ENCODE data around the gene ZIC5.
A peak's percentile ranks its signal among the peaks of the same experiment; 100 is the strongest.

ZIC5 gene

GRCh38 chr13:99985241-99985874 is 13.8 kb upstream of the ZIC5 start:
- H3K4me1 ChIP-seq (ENCODE audit: control insufficient read depth, insufficient read depth, low read length) = peaks cover 3% of the 10 kb centered on the region
- peaks cover 80% of the 10 kb centered on the region for H3K27me3 ChIP-seq (ENCODE audit: control insufficient read depth, insufficient read depth, low read length)

GRCh38 chr13:99984461-99985240 is 13.1 kb upstream of the ZIC5 start:
- Histone ChIP-seq H3K4me2 (ENCODE audit: low read length) (no peak overlapping the region), H3K9ac (ENCODE audit: low read depth, low read length) (no peak overlapping the region), H3K4me1 (ENCODE audit: control insufficient read depth, insufficient read depth, low read length) (peaks cover 9% of the 10 kb centered on the region), H3K36me3 (ENCODE audit: insufficient read depth, low read length) (no peaks in the 10 kb centered on the region), H3K4me3 (ENCODE audit: low read length) (no peak overlapping the region), H3K9me3 (replicated peaks; ENCODE audit: low read length) (no peaks in the 10 kb centered on the region), H3K27me3 (ENCODE audit: control insufficient read depth, insufficient read depth, low read length) (peaks cover 80% of the 10 kb centered on the region)

More at GRCh38 chr13:99985241-99985874, 13.8 kb upstream of the ZIC5 start:
- Histone ChIP-seq H3K9me3 (replicated peaks; ENCODE audit: low read length) (no peaks in the 10 kb centered on the region), H3K36me3 (ENCODE audit: insufficient read depth, low read length) (no peaks in the 10 kb centered on the region), H3K9ac (ENCODE audit: low read depth, low read length) (no peak overlapping the region), H3K4me2 (ENCODE audit: low read length) (no peak overlapping the region), H3K4me3 (ENCODE audit: low read length) (no peak overlapping the region)

- H3K27me3 ChIP-seq (ENCODE audit: control insufficient read depth, insufficient read depth, low read length) = peaks cover 80% of the 10 kb centered on the region
- no peaks in the 10 kb centered on the region for H3K9me3 ChIP-seq (replicated peaks; ENCODE audit: low read length)
Measured at GRCh38 chr13:99983499-99984401, 12.2 kb upstream of the ZIC5 start.

GRCh38 chr13:99982731-99983498 is 11.3 kb upstream of the ZIC5 start:
- H3K27me3 ChIP-seq (ENCODE audit: control insufficient read depth, insufficient read depth, low read length) = peaks cover 80% of the 10 kb centered on the region
- no peak overlapping the region for H3K9ac ChIP-seq (ENCODE audit: low read depth, low read length)
- H3K9me3 ChIP-seq (replicated peaks; ENCODE audit: low read length) = no peaks in the 10 kb centered on the region
- H3K4me1 ChIP-seq (ENCODE audit: control insufficient read depth, insufficient read depth, low read length) = peaks cover 9% of the 10 kb centered on the region
- H3K36me3 ChIP-seq (ENCODE audit: insufficient read depth, low read length) = no peaks in the 10 kb centered on the region
- no peak overlapping the region for H3K4me2 ChIP-seq (ENCODE audit: low read length)
- no peak overlapping the region for H3K4me3 ChIP-seq (ENCODE audit: low read length)

More at GRCh38 chr13:99983499-99984401, 12.2 kb upstream of the ZIC5 start:
- H3K4me1 ChIP-seq (ENCODE audit: control insufficient read depth, insufficient read depth, low read length) = peaks cover 9% of the 10 kb centered on the region
- H3K4me2 ChIP-seq (ENCODE audit: low read length) = no peak overlapping the region
- H3K9ac ChIP-seq (ENCODE audit: low read depth, low read length) = no peak overlapping the region
- no peaks in the 10 kb centered on the region for H3K36me3 ChIP-seq (ENCODE audit: insufficient read depth, low read length)
- no peak overlapping the region for H3K4me3 ChIP-seq (ENCODE audit: low read length)

- Histone ChIP-seq H3K4me1 (ENCODE audit: control insufficient read depth, insufficient read depth, low read length) (peaks cover 9% of the 10 kb centered on the region), H3K4me2 (ENCODE audit: low read length) (peak overlapping the region; percentile 90), H3K4me3 (ENCODE audit: low read length) (peak overlapping the region; percentile 62), H3K36me3 (ENCODE audit: insufficient read depth, low read length) (no peaks in the 10 kb centered on the region), H3K9ac (ENCODE audit: low read depth, low read length) (no peak overlapping the region), H3K9me3 (replicated peaks; ENCODE audit: low read length) (no peaks in the 10 kb centered on the region), H3K27me3 (ENCODE audit: control insufficient read depth, insufficient read depth, low read length) (peaks cover 80% of the 10 kb centered on the region)
Measured at GRCh38 chr13:99982036-99982730, 10.6 kb upstream of the ZIC5 start.

- Histone ChIP-seq H3K4me3 (ENCODE audit: low read length) (peak within 1 kb of the TSS; percentile 62), H3K27me3 (ENCODE audit: control insufficient read depth, insufficient read depth, low read length) (peaks cover 80% of the 10 kb centered on the region), H3K9me3 (replicated peaks; ENCODE audit: low read length) (no peaks in the 10 kb centered on the region), H3K9ac (ENCODE audit: low read depth, low read length) (no peak within 1 kb of the TSS), H3K4me2 (ENCODE audit: low read length) (peak within 1 kb of the TSS; percentile 90), H3K4me1 (ENCODE audit: control insufficient read depth, insufficient read depth, low read length) (peaks cover 9% of the 10 kb centered on the region), H3K36me3 (ENCODE audit: insufficient read depth, low read length) (no peaks in the 10 kb centered on the region)
Measured at GRCh38 chr13:99981735-99982035, 10.1 kb upstream of the ZIC5 start, which contains the start of gene ZIC2. ZIC2 (plus strand) TSS chr13:99981784; CDS start chr13:99982065, 281 bp downstream.

- Histone ChIP-seq H3K27me3 (ENCODE audit: control insufficient read depth, insufficient read depth, low read length) (peaks cover 80% of the 10 kb centered on the region), H3K9me3 (replicated peaks; ENCODE audit: low read length) (peaks cover 1% of the 10 kb centered on the region), H3K4me3 (ENCODE audit: low read length) (peak overlapping the region; percentile 62), H3K9ac (ENCODE audit: low read depth, low read length) (no peak overlapping the region), H3K4me1 (ENCODE audit: control insufficient read depth, insufficient read depth, low read length) (peaks cover 9% of the 10 kb centered on the region), H3K36me3 (ENCODE audit: insufficient read depth, low read length) (no peaks in the 10 kb centered on the region), H3K4me2 (ENCODE audit: low read length) (peak overlapping the region; percentile 90)
Measured at GRCh38 chr13:99980824-99981734, 9.5 kb upstream of the ZIC5 start.

GRCh38 chr13:99980201-99980823 is 8.7 kb upstream of the ZIC5 start:
- peaks cover 3% of the 10 kb centered on the region for H3K9me3 ChIP-seq (replicated peaks; ENCODE audit: low read length)
- peak overlapping the region; percentile 95 for H3K4me2 ChIP-seq (ENCODE audit: low read length)
- peaks cover 9% of the 10 kb centered on the region for H3K4me1 ChIP-seq (ENCODE audit: control insufficient read depth, insufficient read depth, low read length)
- no peak overlapping the region for H3K9ac ChIP-seq (ENCODE audit: low read depth, low read length)
- H3K27me3 ChIP-seq (ENCODE audit: control insufficient read depth, insufficient read depth, low read length) = peaks cover 84% of the 10 kb centered on the region
- H3K4me3 ChIP-seq (ENCODE audit: low read length) = peak overlapping the region; percentile 70
- no peaks in the 10 kb centered on the region for H3K36me3 ChIP-seq (ENCODE audit: insufficient read depth, low read length)

GRCh38 chr13:99979453-99980200 is 8.1 kb upstream of the ZIC5 start:
- peak overlapping the region; percentile 95 for H3K4me2 ChIP-seq (ENCODE audit: low read length)
- peaks cover 3% of the 10 kb centered on the region for H3K9me3 ChIP-seq (replicated peaks; ENCODE audit: low read length)
- peaks cover 9% of the 10 kb centered on the region for H3K4me1 ChIP-seq (ENCODE audit: control insufficient read depth, insufficient read depth, low read length)
- peak overlapping the region; percentile 70 for H3K4me3 ChIP-seq (ENCODE audit: low read length)
- no peak overlapping the region for H3K9ac ChIP-seq (ENCODE audit: low read depth, low read length)
- no peaks in the 10 kb centered on the region for H3K36me3 ChIP-seq (ENCODE audit: insufficient read depth, low read length)
- H3K27me3 ChIP-seq (ENCODE audit: control insufficient read depth, insufficient read depth, low read length) = peaks cover 85% of the 10 kb centered on the region
